B cell (primary cell): ENCODE measurements around the gene RCVRN. TPM values are rescaled to one million over a fixed set of nuclear protein-coding genes. Genes with fewer than 3 reads are reported as not detected.

Experiments
- ATAC-seq: fragments of 200-7000 bp; cut with Tn5 transposase; one replicate; pipeline ENCODE4 v1.10.0; 2021; ENCODE audit warnings: low read depth, mild to moderate bottlenecking, moderate number of reproducible peaks, moderate library complexity
- CTCF ChIA-PET: fragments of 350-600 bp; sonication (Branson Sonifier 250); formaldehyde crosslinking; loops from one replicate; lab custom pipeline; 2021; ENCODE audit warnings: antibody characterized with exemption, inconsistent platforms; lab: Charles Lee
- POLR2A ChIA-PET: fragments of 350-600 bp; sonication (Branson Sonifier 250); formaldehyde crosslinking; loops from one replicate; lab custom pipeline; 2021; ENCODE audit warnings: antibody characterized with exemption; lab: Charles Lee
- DNase-seq: peaks from one replicate; pipeline ENCODE4 v3.0.0; 2013
- H2AFZ ChIP-seq: 2 replicates; pipeline ENCODE4 v1.6.1; 2012; ENCODE audit warnings: mild to moderate bottlenecking, low read depth, low read length; ENCODE audit not compliant: insufficient read depth, poor library complexity, severe bottlenecking
- H3K27ac ChIP-seq, 2 donors: 1 replicate in 1 of 2; 2 replicates in 1 of 2; pipeline ENCODE4 v1.5.1; 2012 to 2013; ENCODE audit warnings: low read length in 2 of 2, mild to moderate bottlenecking in 2 of 2, moderate library complexity in 1 of 2
- H3K27me3 ChIP-seq, 4 experiments: fragments of 200-600 bp in 1 of 4; sonication (generic) in 1 of 4; replicated peaks in 1 of 4; 1 replicate in 2 of 4; 2 replicates in 2 of 4; pipeline versions ENCODE4 v1.6.1 to v1.7.0; 2013 to 2016; ENCODE audit warnings: low read length in 3 of 4, mild to moderate bottlenecking in 2 of 4, mixed read lengths in 1 of 4, moderate library complexity in 1 of 4; ENCODE audit not compliant: insufficient read depth in 4 of 4, control insufficient read depth in 3 of 4; ENCODE audit errors: control extremely low read depth in 1 of 4
- H3K36me3 ChIP-seq, 2 experiments: replicated peaks in 1 of 2; 1 replicate in 1 of 2; 2 replicates in 1 of 2; pipeline versions ENCODE4 v1.6.1 to v1.7.1; 2013; ENCODE audit warnings: low read length in 1 of 2; ENCODE audit not compliant: insufficient read depth in 2 of 2, control insufficient read depth in 1 of 2; ENCODE audit errors: control extremely low read depth in 1 of 2, extremely low read depth in 1 of 2
- H3K4me1 ChIP-seq, 2 donors: fragments of 200-600 bp in 1 of 2; sonication (generic) in 1 of 2; 1 replicate in 1 of 2; 2 replicates in 1 of 2; pipeline versions ENCODE4 v1.5.1 to v1.6.1; 2013 to 2017; ENCODE audit warnings: low read length in 2 of 2; ENCODE audit not compliant: control insufficient read depth in 2 of 2, insufficient read depth in 2 of 2
- H3K4me2 ChIP-seq: replicated peaks from 2 replicates; pipeline ENCODE3; 2012; ENCODE audit warnings: mild to moderate bottlenecking, low read depth, low read length; ENCODE audit not compliant: poor library complexity, severe bottlenecking
- H3K4me3 ChIP-seq, 5 experiments: fragments of 200-600 bp in 1 of 5; sonication (generic) in 1 of 5; 1 replicate in 3 of 5; 2 replicates in 2 of 5; pipeline versions ENCODE4 v1.5.1 to v1.7.0; 2011 to 2016; ENCODE audit warnings: low read length in 4 of 5, mild to moderate bottlenecking in 4 of 5, low read depth in 2 of 5, control low read depth in 1 of 5, moderate library complexity in 1 of 5; ENCODE audit not compliant: insufficient read depth in 1 of 5; ENCODE audit errors: control extremely low read depth in 1 of 5, extremely low read depth in 1 of 5
- H3K79me2 ChIP-seq: fragments of 200-600 bp; sonication (generic); one replicate; pipeline ENCODE4 v1.6.0; 2016; ENCODE audit warnings: low read length; ENCODE audit not compliant: control insufficient read depth, insufficient read depth
- H3K9ac ChIP-seq: fragments of 200-600 bp; sonication (generic); 2 replicates; pipeline ENCODE4 v1.6.1; 2017; ENCODE audit warnings: mild to moderate bottlenecking, low read length, moderate library complexity
- H3K9me3 ChIP-seq, 3 donors: one replicate each; pipeline versions ENCODE4 v1.6.1 to v1.7.1; 2013; ENCODE audit warnings: low read length in 2 of 3; ENCODE audit not compliant: control insufficient read depth in 2 of 3, insufficient read depth in 1 of 3; ENCODE audit errors: control extremely low read depth in 1 of 3
- H4K20me1 ChIP-seq: 2 replicates; pipeline ENCODE4 v1.6.0; 2012; ENCODE audit warnings: mild to moderate bottlenecking, low read length; ENCODE audit not compliant: insufficient read depth, control insufficient read depth, poor library complexity, severe bottlenecking
- H3K27ac Mint-ChIP-seq: one replicate; pipeline ENCODE4 v1.8.0; 2021; ENCODE audit warnings: mixed read lengths
- H3K27me3 Mint-ChIP-seq: one replicate; pipeline ENCODE4 v1.8.0; 2021; ENCODE audit warnings: mixed read lengths
- H3K4me1 Mint-ChIP-seq: one replicate; pipeline ENCODE4 v1.8.0; 2021; ENCODE audit warnings: mixed read lengths
- H3K4me3 Mint-ChIP-seq: one replicate; pipeline ENCODE4 v1.8.0; 2021; ENCODE audit warnings: mixed read lengths
- H3K9me3 Mint-ChIP-seq: one replicate; pipeline ENCODE4 v1.8.0; 2022; ENCODE audit warnings: mixed read lengths; ENCODE audit not compliant: insufficient read depth
- EZH2 ChIP-seq: IDR thresholded peaks from 2 replicates; pipeline ENCODE4 v1.6.1; 2012; ENCODE audit warnings: borderline replicate concordance, low read depth, mild to moderate bottlenecking, moderate library complexity, low read length; ENCODE audit not compliant: insufficient read depth, poor library complexity, severe bottlenecking
- WGBS: methylation state at CpG from one replicate; pipeline ENCODE4 v1.1.5; 2013; ENCODE audit warnings: missing lambda C conversion rate; ENCODE audit not compliant: insufficient coverage; 5-methylcytosine and 5-hydroxymethylcytosine counted together
- intact Hi-C: fragments of 100-400 bp; cut with micrococcal nuclease; formaldehyde crosslinking; loops from one replicate; pipeline ENCODE4 v1.10.0; 2022
- polyA plus RNA-seq: library from polyadenylated mRNA; depleted of rRNA; stranded (reverse); fragments of >200 nt; gene quantifications from 2 replicates; pipeline ENCODE4 v1.2.3, GENCODE V29; 2012
- total RNA-seq, 2 donors: library from RNA; stranded (reverse); fragments of 120-200 nt in 1 of 2; gene quantifications; 1 replicate in 1 of 2; 2 replicates in 1 of 2; pipeline versions ENCODE4 v1.2.3 to v1.2.4, GENCODE V29; 2013 to 2022
- TF ChIP-seq, protein P1 (sequence below): fragments of 200-600 bp; IDR thresholded peaks from one replicate; pipeline ENCODE4 v1.8.0; 2022; ENCODE audit warnings: antibody characterized with exemption, mild to moderate bottlenecking

RCVRN gene
- total and polyA plus RNA-seq, 2 donors (not counting 1 experiment from before 2014, with no cell fraction given) = 0.16 TPM; not detected in 1

DNA sequence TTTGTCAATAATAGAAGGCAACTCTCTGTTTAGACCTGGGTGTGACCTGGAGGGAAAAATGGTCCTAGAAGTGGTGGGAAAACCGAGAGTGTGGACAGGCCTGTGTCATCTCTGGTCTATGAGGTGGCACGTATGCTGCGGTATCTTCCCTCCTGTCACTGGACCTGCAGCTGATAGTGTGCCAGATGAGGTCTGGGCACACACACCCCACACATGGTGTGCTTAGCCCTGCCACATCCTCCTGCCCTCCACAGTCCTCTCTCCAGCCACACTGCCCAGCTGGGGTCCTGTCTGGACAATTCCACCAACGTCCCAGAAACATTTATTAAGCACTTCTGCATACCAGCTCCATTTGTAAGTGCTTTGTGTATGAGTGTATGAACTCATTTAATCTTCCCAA is 42.1 kb downstream of the RCVRN start:
- no peak overlapping the region for H2AFZ ChIP-seq
- H3K36me3 ChIP-seq = no peaks in the 10 kb centered on the region
- no peak overlapping the region for H3K4me3 ChIP-seq
- intact Hi-C loops = no loop called here
- H3K4me1 Mint-ChIP-seq = no peaks in the 10 kb centered on the region
- 92% methylated on average over 3 of the region's 4 CpGs for WGBS
- ATAC-seq (no peak), DNase-seq (no peak)
- H3K4me1 ChIP-seq = no peaks in the 10 kb centered on the region
- peaks cover 0 to 29% (median 0%) of the 10 kb centered on the region in 3 donors for H3K9me3 ChIP-seq
- H3K9me3 Mint-ChIP-seq = peaks cover 4% of the 10 kb centered on the region
- POLR2A ChIA-PET = no interaction called here
- H3K27ac ChIP-seq = no peak overlapping the region
- TF ChIP-seq EZH2 = no peak
- TF ChIP-seq, protein P1, sequence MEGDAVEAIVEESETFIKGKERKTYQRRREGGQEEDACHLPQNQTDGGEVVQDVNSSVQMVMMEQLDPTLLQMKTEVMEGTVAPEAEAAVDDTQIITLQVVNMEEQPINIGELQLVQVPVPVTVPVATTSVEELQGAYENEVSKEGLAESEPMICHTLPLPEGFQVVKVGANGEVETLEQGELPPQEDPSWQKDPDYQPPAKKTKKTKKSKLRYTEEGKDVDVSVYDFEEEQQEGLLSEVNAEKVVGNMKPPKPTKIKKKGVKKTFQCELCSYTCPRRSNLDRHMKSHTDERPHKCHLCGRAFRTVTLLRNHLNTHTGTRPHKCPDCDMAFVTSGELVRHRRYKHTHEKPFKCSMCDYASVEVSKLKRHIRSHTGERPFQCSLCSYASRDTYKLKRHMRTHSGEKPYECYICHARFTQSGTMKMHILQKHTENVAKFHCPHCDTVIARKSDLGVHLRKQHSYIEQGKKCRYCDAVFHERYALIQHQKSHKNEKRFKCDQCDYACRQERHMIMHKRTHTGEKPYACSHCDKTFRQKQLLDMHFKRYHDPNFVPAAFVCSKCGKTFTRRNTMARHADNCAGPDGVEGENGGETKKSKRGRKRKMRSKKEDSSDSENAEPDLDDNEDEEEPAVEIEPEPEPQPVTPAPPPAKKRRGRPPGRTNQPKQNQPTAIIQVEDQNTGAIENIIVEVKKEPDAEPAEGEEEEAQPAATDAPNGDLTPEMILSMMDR = no peak
- H3K4me2 ChIP-seq = no peak overlapping the region
- H3K79me2 ChIP-seq = no peaks in the 10 kb centered on the region
- no peak overlapping the region for H3K4me3 Mint-ChIP-seq
- no peaks in the 10 kb centered on the region for H4K20me1 ChIP-seq
- CTCF ChIA-PET = no interaction called here
- peaks cover 0 to 9% (median 0%) of the 10 kb centered on the region in 4 experiments for H3K27me3 ChIP-seq
- H3K27me3 Mint-ChIP-seq = peaks cover 4% of the 10 kb centered on the region
- no peak overlapping the region for H3K9ac ChIP-seq
- no peak overlapping the region for H3K27ac Mint-ChIP-seq

- no peak overlapping the region for H3K4me3 Mint-ChIP-seq
These were observed 42.9 kb downstream of the RCVRN start for GRCh38 chr17:9862220-9862619.

More at GRCh38 chr17:9862220-9862619, 42.9 kb downstream of the RCVRN start:
- WGBS = no CpG with 5 or more reads among the region's 1 CpG
- H3K9me3 Mint-ChIP-seq = peaks cover 4% of the 10 kb centered on the region
- POLR2A ChIA-PET = no interaction called here
- Histone ChIP-seq H3K79me2 (no peaks in the 10 kb centered on the region), H3K36me3 (no peaks in the 10 kb centered on the region), H2AFZ (no peak overlapping the region), H3K27ac (no peak overlapping the region), H3K9me3 (peaks cover 0 to 29% (median 0%) of the 10 kb centered on the region in 3 donors), H3K27me3 (peaks cover 0 to 9% (median 0%) of the 10 kb centered on the region in 4 experiments), H3K4me2 (no peak overlapping the region), H3K4me3 (no peak overlapping the region), H3K4me1 (no peaks in the 10 kb centered on the region), H4K20me1 (no peaks in the 10 kb centered on the region), H3K9ac (no peak overlapping the region)
- H3K27ac Mint-ChIP-seq = no peak overlapping the region
- H3K4me1 Mint-ChIP-seq = no peaks in the 10 kb centered on the region
- peaks cover 4% of the 10 kb centered on the region for H3K27me3 Mint-ChIP-seq
- intact Hi-C loops = no loop called here
- DNase-seq (no peak), ATAC-seq (no peak)
- CTCF ChIA-PET = no interaction called here
- TF ChIP-seq, protein P1 = no peak
- TF ChIP-seq EZH2 = no peak
